OCI-LY1 (cell line): ENCODE results near the gene STAC.

ENCODE experiments used
- H2AFZ ChIP-seq: fragments of 200-600 bp; sonication (generic), shearing (Covaris generic); 2 replicates; pipeline ENCODE4 v1.6.0; 2014; ENCODE audit warnings: antibody characterized with exemption, mild to moderate bottlenecking, low read length
- H3F3A ChIP-seq: fragments of 200-600 bp; sonication (generic), shearing (Covaris generic); 2 replicates; pipeline ENCODE4 v1.6.0; 2014; ENCODE audit warnings: mild to moderate bottlenecking, antibody characterized with exemption, low read length, moderate library complexity; ENCODE audit not compliant: insufficient read depth
- H3K27ac ChIP-seq: fragments of 200-600 bp; sonication (generic); 2 replicates; pipeline ENCODE4 v1.5.1; 2014; ENCODE audit warnings: low read length, mixed run types, mild to moderate bottlenecking, low read depth; ENCODE audit not compliant: poor library complexity, severe bottlenecking
- H3K27me3 ChIP-seq: fragments of 200-600 bp; sonication (generic); 2 replicates; pipeline ENCODE4 v1.6.0; 2014; ENCODE audit warnings: antibody characterized with exemption, mild to moderate bottlenecking, low read length, moderate library complexity; ENCODE audit not compliant: insufficient read depth
- H3K36me3 ChIP-seq: fragments of 200-600 bp; sonication (generic); 2 replicates; pipeline ENCODE4 v1.6.1; 2014; ENCODE audit warnings: mild to moderate bottlenecking, antibody characterized with exemption, low read length, moderate library complexity, mixed read lengths; ENCODE audit not compliant: insufficient read depth
- H3K4me1 ChIP-seq: fragments of 200-600 bp; sonication (generic); 2 replicates; pipeline ENCODE4 v1.5.1; 2014; ENCODE audit warnings: mild to moderate bottlenecking, low read length, moderate library complexity; ENCODE audit not compliant: insufficient read depth, severe bottlenecking
- H3K4me2 ChIP-seq: fragments of 200-600 bp; sonication (generic), shearing (Covaris generic); 2 replicates; pipeline ENCODE4 v1.6.1; 2014; ENCODE audit warnings: low read length
- H3K4me3 ChIP-seq: fragments of 200-600 bp; sonication (generic); 2 replicates; pipeline ENCODE4 v1.5.1; 2014; ENCODE audit warnings: low read length, low read depth, mild to moderate bottlenecking, mixed read lengths; ENCODE audit not compliant: poor library complexity, severe bottlenecking
- H3K79me2 ChIP-seq: fragments of 200-600 bp; shearing (Covaris generic); 2 replicates; pipeline ENCODE4 v1.6.1; 2016; ENCODE audit warnings: mixed run types, low read length, mixed read lengths; ENCODE audit not compliant: insufficient read depth
- H3K9ac ChIP-seq: fragments of 200-600 bp; sonication (generic), shearing (Covaris generic); 2 replicates; pipeline ENCODE4 v1.6.1; 2014; ENCODE audit warnings: mild to moderate bottlenecking, low read length, mixed read lengths
- H3K9me2 ChIP-seq: fragments of 200-600 bp; sonication (generic), shearing (Covaris generic); 2 replicates; pipeline ENCODE4 v1.6.1; 2014; ENCODE audit warnings: low read depth, mild to moderate bottlenecking, low read length, mixed read lengths
- H3K9me3 ChIP-seq: fragments of 200-600 bp; shearing (Covaris generic); 2 replicates; pipeline ENCODE4 v1.6.1; 2014; ENCODE audit warnings: low read length, mixed read lengths
- H4K20me1 ChIP-seq: fragments of 200-600 bp; sonication (generic), shearing (Covaris generic); 2 replicates; pipeline ENCODE4 v1.6.0; 2016; ENCODE audit warnings: mild to moderate bottlenecking, low read length; ENCODE audit not compliant: insufficient read depth
- CTCF ChIP-seq: fragments of 200-600 bp; sonication (generic), shearing (Covaris generic); IDR thresholded peaks from 2 replicates; pipeline ENCODE4 v1.5.1; 2017; ENCODE audit warnings: mild to moderate bottlenecking, antibody characterized with exemption, low read length, moderate library complexity, mixed read lengths
- EZH2 ChIP-seq: fragments of 200-600 bp; sonication (generic), shearing (Covaris generic); IDR thresholded peaks from 2 replicates; pipeline ENCODE4 v1.8.0; 2017; ENCODE audit warnings: borderline replicate concordance, mixed run types, mild to moderate bottlenecking, antibody characterized with exemption, low read length, moderate library complexity, mixed read lengths

STAC gene

GRCh38 chr3:36366308-36366707 is 14.0 kb upstream of the STAC start:
- no peak overlapping the region for H2AFZ ChIP-seq
- no peaks in the 10 kb centered on the region for H3K36me3 ChIP-seq

DNA sequence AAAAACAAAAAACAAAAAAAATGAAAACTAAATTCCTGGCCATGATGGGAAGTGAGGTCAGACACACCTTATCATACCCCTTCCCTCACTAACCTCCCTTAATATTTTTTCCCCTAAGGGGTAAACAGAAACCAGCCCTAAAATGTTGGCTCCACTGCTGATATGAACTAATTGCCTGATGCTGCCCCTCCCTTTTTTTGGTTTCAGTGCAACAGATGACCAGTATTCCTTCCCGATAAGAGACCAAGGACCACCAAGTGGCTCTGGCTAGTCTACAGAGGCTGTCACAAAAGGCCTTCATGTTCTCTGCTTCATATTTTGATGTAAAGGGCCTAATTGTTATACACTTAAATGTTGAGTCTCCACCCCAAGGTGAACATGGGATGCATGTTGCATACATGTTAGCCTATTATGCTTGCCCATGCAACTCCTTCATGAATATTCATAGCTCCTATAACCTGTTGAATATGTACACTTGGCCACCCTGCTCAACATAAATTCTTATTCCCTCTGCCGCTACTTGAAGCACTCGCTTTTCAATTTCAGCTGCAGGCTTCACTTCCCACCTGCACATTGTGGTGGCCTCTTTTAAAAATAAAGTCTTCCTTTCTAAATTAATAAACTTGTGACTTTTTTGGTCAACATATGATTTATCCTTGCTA is 12.3 kb upstream of the STAC start:
- Histone ChIP-seq H3K27me3 (no peaks in the 10 kb centered on the region), H3K9me3 (no peaks in the 10 kb centered on the region), H3K9ac (no peak overlapping the region), H3F3A (no peaks in the 10 kb centered on the region), H3K27ac (no peak overlapping the region), H3K79me2 (no peaks in the 10 kb centered on the region), H3K9me2 (no peaks in the 10 kb centered on the region), H3K4me1 (no peaks in the 10 kb centered on the region), H3K4me3 (no peak overlapping the region), H3K4me2 (no peak overlapping the region), H2AFZ (no peak overlapping the region), H3K36me3 (no peaks in the 10 kb centered on the region), H4K20me1 (no peaks in the 10 kb centered on the region)
- no peak for TF ChIP-seq EZH2
- TF ChIP-seq CTCF: no peak

More at GRCh38 chr3:36366308-36366707, 14.0 kb upstream of the STAC start:
- H3K27me3 ChIP-seq: no peaks in the 10 kb centered on the region
- no peaks in the 10 kb centered on the region for H3K9me3 ChIP-seq
- no peaks in the 10 kb centered on the region for H4K20me1 ChIP-seq
- no peak overlapping the region for H3K9ac ChIP-seq
- no peak overlapping the region for H3K4me2 ChIP-seq
- no peaks in the 10 kb centered on the region for H3K9me2 ChIP-seq
- H3F3A ChIP-seq: no peaks in the 10 kb centered on the region
- no peak overlapping the region for H3K4me3 ChIP-seq
- no peak for TF ChIP-seq EZH2
- TF ChIP-seq CTCF: no peak
- H3K27ac ChIP-seq: no peak overlapping the region
- H3K4me1 ChIP-seq: no peaks in the 10 kb centered on the region
- H3K79me2 ChIP-seq: no peaks in the 10 kb centered on the region

GRCh38 chr3:36372534-36372935 is 7.8 kb upstream of the STAC start:
- no peaks in the 10 kb centered on the region for H3K79me2 ChIP-seq
- H4K20me1 ChIP-seq: no peaks in the 10 kb centered on the region
- no peaks in the 10 kb centered on the region for H3K4me1 ChIP-seq

More at GRCh38 chr3:36372534-36372935, 7.8 kb upstream of the STAC start:
- no peaks in the 10 kb centered on the region for H3K9me2 ChIP-seq
- H3K27ac ChIP-seq: no peak overlapping the region
- H3K4me2 ChIP-seq: no peak overlapping the region
- no peak overlapping the region for H2AFZ ChIP-seq
- H3K4me3 ChIP-seq: no peak overlapping the region
- no peak for TF ChIP-seq EZH2
- TF ChIP-seq CTCF: no peak
- H3K36me3 ChIP-seq: no peaks in the 10 kb centered on the region
- H3K27me3 ChIP-seq: no peaks in the 10 kb centered on the region
- no peaks in the 10 kb centered on the region for H3K9me3 ChIP-seq
- no peak overlapping the region for H3K9ac ChIP-seq
- no peaks in the 10 kb centered on the region for H3F3A ChIP-seq
